Natural killer cell treated with Interleukin-12 subunit alpha and Interleukin-12 subunit beta and Interleukin-15 and Interleukin-18, amount 100 ng/mL, for 72 hours (primary cell): ENCODE data around the gene EIF2B1. TPM values are rescaled to one million over a fixed set of nuclear protein-coding genes. Genes with fewer than 3 reads are reported as not detected.

Experiments used
- ATAC-seq, 2 donors: fragments of 150-1000 bp; cut with Tn5 transposase in 1 of 2; sonication (Bioruptor Pico), chemical (Tn5 transposase) in 1 of 2; 2 replicates each; pipeline ENCODE4 v1.10.0; 2021
- DNase-seq: peaks from one replicate; pipeline ENCODE4 v3.0.0; 2022; ENCODE audit warnings: low spot score
- H3K27ac Mint-ChIP-seq, 2 donors: 1 replicate in 1 of 2; 2 replicates in 1 of 2; pipeline ENCODE4 v1.8.0; 2022; ENCODE audit warnings: mixed read lengths in 2 of 2, mild to moderate bottlenecking in 1 of 2, moderate library complexity in 1 of 2
- H3K27me3 Mint-ChIP-seq, 2 donors: 1 replicate in 1 of 2; 2 replicates in 1 of 2; pipeline ENCODE4 v1.8.0; 2022; ENCODE audit warnings: mixed read lengths in 2 of 2
- H3K36me3 Mint-ChIP-seq: one replicate; pipeline ENCODE4 v1.8.0; 2022; ENCODE audit warnings: mixed read lengths
- H3K4me1 Mint-ChIP-seq, 2 donors: 1 replicate in 1 of 2; 2 replicates in 1 of 2; pipeline ENCODE4 v1.8.0; 2022; ENCODE audit warnings: low read depth in 2 of 2, mixed read lengths in 2 of 2, mild to moderate bottlenecking in 1 of 2
- H3K4me3 Mint-ChIP-seq: one replicate; pipeline ENCODE4 v1.8.0; 2022; ENCODE audit warnings: mixed read lengths
- H3K9me3 Mint-ChIP-seq: 2 replicates; pipeline ENCODE4 v1.8.0; 2022; ENCODE audit warnings: mixed read lengths
- total RNA-seq, 2 donors: library from RNA; stranded (reverse); gene quantifications; one replicate each; pipeline ENCODE4 v1.2.3, GENCODE V29; 2022

Gene EIF2B1
- total RNA-seq, result 10 to 100 TPM; 76.5 to 77.8 TPM

DNA sequence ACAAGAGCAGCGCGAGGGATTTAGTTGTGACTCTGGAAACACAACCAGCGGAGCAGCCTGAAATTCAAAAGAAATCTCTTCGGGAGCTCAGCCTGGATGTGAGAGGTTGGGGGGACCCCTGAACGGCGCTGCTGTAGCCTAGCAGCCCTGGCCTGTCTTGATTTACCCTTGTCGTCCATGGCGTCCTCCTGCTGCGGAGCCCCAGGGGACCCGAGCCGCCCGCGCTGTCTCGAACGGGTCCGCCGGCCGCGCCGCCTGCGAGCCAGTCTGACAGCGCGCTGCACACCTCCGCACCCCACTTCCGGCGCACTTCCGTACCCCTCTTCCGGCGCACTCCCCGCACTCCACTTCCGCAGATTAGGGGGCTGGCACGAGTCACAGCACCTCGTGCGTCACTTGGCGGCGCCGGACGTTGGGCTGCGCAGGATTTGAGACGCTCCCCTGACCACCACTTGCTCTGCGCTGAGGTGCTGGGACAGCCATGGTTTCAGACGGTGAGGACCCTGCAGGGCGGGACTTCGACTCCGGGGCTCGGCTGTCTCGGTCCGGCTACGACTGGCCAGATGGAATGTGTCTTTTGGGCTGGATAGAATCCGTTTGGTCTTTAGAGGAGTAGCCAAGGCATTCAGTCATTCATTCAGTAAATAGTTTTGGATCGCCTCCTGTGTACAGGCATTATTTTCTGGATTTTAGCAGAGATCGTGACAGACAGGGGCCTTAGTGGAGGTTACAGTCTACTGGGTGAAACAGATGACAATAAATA is at the start of gene EIF2B1, which contains the start of gene GTF2H3:
Gene EIF2B1 (minus strand): TSS at position 308 of the 763 bp plus-strand sequence. CDS start 129 bp downstream, at position 179.
Gene GTF2H3 (plus strand): TSS at position 451 of the 763 bp plus-strand sequence. CDS start 31 bp downstream, at position 482.
- Mint-ChIP-seq H3K4me3 (peak within 1 kb of the TSS; percentile 97), H3K27me3 (no peaks in the 10 kb centered on the region), H3K9me3 (no peaks in the 10 kb centered on the region), H3K36me3 (peaks cover 21% of the 10 kb centered on the region), H3K27ac (peak within 1 kb of the TSS; percentile 91 to 96), H3K4me1 (peaks cover 21 to 27% of the 10 kb centered on the region in 2 donors)
- ATAC-seq (peak; percentile 99 to 100), DNase-seq (peak; percentile 98)

DNA sequence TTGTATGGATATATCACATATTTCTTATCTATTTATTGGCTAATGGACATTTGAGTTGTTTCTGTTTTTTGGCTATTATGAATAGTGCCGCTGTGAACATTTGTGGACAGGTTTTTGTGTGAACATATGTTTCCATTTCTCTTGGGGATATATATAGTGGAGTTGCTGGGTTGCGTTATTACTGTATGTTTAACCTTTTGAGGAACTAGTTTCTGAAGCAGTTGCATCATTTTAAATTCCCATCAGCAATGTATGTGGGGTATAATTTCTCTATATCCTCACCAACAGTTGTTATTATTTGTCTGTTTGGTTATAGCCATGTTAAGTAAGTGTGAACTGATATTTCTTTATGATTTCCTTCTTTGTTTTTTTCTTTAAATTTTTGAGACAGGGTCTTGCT is 48.1 kb upstream of the EIF2B1 start:
- no peaks in the 10 kb centered on the region for H3K9me3 Mint-ChIP-seq
- no peak overlapping the region for H3K4me3 Mint-ChIP-seq
- H3K27me3 Mint-ChIP-seq, result no peaks in the 10 kb centered on the region
- H3K4me1 Mint-ChIP-seq, result no peaks in the 10 kb centered on the region
- no peak for ATAC-seq
- H3K36me3 Mint-ChIP-seq, result peaks cover 5% of the 10 kb centered on the region
- no peak for DNase-seq
- peak overlapping the region in 1 of 2 donors; percentile 36 for H3K27ac Mint-ChIP-seq

DNA sequence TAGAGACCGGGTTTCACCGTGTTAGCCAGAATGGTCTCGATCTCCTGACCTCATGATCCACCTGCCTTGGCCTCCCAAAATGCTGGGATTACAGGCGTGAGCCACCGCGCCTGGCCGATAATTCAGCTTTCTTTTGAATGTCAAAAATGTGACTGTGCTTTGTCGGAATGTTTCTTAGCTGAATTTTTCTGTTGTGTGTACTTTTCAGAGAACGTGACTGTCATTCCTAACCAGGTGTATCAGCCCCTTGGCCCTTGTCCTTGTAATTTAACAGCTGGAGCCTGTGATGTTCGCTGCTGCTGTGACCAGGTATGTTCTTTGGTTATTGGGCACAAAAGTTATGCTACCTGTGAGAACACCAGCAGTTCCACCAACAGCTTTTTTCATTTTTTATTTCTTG is 45.5 kb upstream of the EIF2B1 start:
- Mint-ChIP-seq H3K27me3 (no peaks in the 10 kb centered on the region), H3K27ac (no peak overlapping the region), H3K9me3 (no peaks in the 10 kb centered on the region), H3K36me3 (peaks cover 5% of the 10 kb centered on the region), H3K4me1 (no peaks in the 10 kb centered on the region), H3K4me3 (no peak overlapping the region)
- DNase-seq (no peak), ATAC-seq (no peak)

DNA sequence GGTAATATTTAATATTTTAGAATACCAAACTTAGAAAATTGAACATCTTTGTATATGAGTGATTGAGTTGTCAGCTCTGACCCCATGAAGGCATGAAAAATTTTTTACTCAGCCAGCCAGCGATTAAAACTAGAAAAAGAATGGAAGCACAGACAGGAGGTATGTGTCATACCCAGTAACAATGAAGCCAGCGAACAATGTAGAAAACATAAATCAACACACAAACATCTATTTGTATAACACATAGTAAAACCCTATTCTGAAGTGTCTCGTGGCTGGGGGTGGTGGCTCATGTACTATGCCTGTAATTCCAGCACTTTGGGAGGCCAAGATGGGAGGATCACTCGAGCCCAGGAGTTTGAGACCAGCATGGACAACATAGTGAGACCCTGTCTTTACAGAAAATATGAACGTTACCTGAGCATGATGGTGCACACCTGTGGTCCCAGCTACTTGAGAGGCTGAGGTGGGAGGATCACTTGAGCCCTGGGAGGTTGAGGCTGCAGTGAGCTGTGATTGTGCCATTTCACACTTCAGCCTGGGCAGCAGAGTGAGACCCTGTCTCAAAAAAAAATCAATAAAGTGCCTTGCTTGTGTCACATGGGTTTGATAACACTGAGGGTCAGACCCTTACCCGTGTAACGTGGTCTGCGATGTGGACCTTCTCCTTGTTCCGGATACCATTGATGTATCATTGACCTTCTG is 43.3 kb upstream of the EIF2B1 start:
- H3K9me3 Mint-ChIP-seq, result no peaks in the 10 kb centered on the region
- DNase-seq, result no peak
- no peak for ATAC-seq
- H3K27ac Mint-ChIP-seq, result no peak overlapping the region
- H3K4me1 Mint-ChIP-seq, result peaks cover 2% of the 10 kb centered on the region in 2 donors
- no peaks in the 10 kb centered on the region for H3K27me3 Mint-ChIP-seq
- H3K4me3 Mint-ChIP-seq, result no peak overlapping the region
- peaks cover 5% of the 10 kb centered on the region for H3K36me3 Mint-ChIP-seq

DNA sequence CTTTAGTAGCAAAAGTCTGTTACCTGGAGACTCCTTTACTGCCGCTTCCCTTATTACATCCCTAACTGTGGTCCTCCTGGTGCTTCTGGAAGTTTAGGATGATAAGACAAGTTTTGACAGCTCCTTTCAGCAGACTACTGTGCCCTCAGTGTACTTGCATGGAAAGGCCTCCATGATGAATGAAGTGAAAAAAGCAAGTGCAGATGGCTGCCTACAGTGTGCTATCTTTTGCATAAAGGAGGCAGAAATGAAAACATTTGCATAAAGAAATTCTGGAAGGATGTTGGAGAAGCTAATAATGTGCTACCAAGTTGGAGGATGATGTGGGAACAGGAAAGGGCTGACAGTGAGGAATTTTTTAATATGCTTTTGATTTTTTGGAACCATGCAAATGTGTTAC is 42.0 kb upstream of the EIF2B1 start:
- Mint-ChIP-seq H3K9me3 (no peaks in the 10 kb centered on the region), H3K4me3 (no peak overlapping the region), H3K36me3 (no peaks in the 10 kb centered on the region), H3K27ac (no peak overlapping the region), H3K4me1 (peaks cover 5% of the 10 kb centered on the region in 2 donors), H3K27me3 (no peaks in the 10 kb centered on the region)
- DNase-seq, result no peak
- ATAC-seq, result no peak

DNA sequence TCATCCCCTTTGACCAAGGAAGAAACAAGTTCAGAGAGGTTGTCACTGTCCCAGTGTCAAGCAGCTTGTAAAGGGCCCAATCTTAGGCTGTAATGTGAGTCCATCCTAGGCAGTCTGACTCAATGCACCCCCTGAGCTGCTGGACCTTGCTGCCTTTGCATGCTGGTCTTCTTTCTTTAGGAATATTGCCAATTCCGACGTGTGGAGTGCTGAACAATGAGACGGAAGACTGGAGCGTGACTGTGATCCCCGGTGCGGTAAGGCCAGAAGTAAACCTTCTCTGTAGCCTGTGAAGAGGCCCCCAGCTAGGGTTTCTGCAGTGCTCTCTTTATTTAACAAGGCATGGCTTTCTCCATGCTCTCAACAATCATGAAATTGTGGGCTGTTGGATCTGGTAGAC is 38.4 kb upstream of the EIF2B1 start:
- H3K27me3 Mint-ChIP-seq, result no peaks in the 10 kb centered on the region
- DNase-seq (no peak), ATAC-seq (no peak)
- H3K9me3 Mint-ChIP-seq, result no peaks in the 10 kb centered on the region
- no peaks in the 10 kb centered on the region for H3K36me3 Mint-ChIP-seq
- H3K4me1 Mint-ChIP-seq, result peaks cover 5% of the 10 kb centered on the region in 2 donors
- H3K27ac Mint-ChIP-seq, result no peak overlapping the region
- H3K4me3 Mint-ChIP-seq, result peak overlapping the region; percentile 81

DNA sequence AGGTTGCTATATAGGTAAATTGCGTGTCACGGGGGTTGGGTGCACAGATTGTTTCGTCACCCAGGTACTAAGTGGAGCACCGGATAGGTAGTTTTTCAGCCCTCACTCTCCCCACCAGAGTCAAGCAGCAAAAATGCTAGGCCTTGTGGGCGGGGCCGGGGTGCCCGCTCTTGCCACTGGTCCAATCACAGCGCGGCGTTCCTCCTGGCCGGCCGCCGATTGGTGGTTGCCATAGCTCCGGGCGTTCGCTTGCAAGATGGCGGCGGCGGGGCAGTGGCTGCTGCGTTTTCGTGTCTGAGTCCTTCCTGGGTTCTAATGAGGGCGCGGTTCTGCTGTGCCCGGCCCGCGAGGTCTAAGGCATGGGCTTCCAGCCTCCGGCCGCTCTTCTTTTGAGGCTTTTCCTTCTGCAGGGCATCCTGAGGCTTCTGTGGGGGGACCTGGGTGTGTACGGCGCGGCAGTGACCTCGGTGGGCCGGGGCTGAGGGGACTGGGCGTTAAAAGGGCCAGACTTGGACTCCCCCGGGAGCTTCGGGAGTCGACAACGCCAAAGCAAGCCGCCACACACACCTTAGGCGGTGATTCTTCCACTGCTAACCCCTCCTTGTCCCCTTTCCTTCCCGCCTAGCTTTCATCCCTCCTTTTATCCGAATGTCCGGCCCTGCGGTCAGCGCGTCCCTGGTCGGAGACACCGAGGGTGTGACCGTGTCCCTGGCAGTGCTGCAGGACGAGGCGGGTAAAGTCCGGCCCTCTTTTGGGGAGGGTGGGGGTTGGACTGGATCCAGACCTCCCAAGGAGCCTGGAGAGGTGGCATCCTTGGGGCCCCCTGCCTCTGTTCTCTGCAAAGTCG is 37.6 kb upstream of the EIF2B1 start, which contains the start of gene TCTN2:
Gene TCTN2 (plus strand): TSS at position 232 of the 847 bp plus-strand sequence. CDS start 128 bp downstream, at position 360.
- Mint-ChIP-seq H3K9me3 (no peaks in the 10 kb centered on the region), H3K4me3 (peak within 1 kb of the TSS; percentile 81), H3K36me3 (no peaks in the 10 kb centered on the region), H3K27ac (peak within 1 kb of the TSS in 1 of 2 donors; percentile 29), H3K4me1 (peaks cover 5% of the 10 kb centered on the region in 2 donors), H3K27me3 (no peaks in the 10 kb centered on the region)
- ATAC-seq (peak; percentile 99), DNase-seq (peak; percentile 96)

DNA sequence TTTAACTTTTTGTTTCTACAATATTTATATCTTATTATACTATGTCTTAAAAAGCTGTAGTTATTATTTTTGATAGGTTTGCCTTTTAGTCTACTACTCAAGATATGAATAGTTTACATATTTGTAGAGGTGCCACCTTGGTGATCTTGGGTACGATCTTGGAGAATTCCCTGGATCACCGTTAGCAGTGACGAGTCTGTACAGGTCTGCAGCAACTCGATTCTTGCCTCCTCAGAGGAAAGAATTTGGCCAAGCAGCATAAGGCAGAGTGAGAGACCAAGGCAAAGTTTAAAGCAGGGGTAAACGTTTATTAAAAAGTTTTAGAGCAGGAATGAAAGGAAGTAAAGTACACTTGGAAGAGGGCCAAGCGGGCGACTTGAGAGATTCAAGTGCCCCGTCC is 34.3 kb upstream of the EIF2B1 start:
- H3K36me3 Mint-ChIP-seq, result no peaks in the 10 kb centered on the region
- no peak for ATAC-seq
- no peak for DNase-seq
- no peaks in the 10 kb centered on the region for H3K27me3 Mint-ChIP-seq
- H3K4me1 Mint-ChIP-seq, result peaks cover 5% of the 10 kb centered on the region in 2 donors
- H3K4me3 Mint-ChIP-seq, result no peak overlapping the region
- no peaks in the 10 kb centered on the region for H3K9me3 Mint-ChIP-seq
- no peak overlapping the region for H3K27ac Mint-ChIP-seq

DNA sequence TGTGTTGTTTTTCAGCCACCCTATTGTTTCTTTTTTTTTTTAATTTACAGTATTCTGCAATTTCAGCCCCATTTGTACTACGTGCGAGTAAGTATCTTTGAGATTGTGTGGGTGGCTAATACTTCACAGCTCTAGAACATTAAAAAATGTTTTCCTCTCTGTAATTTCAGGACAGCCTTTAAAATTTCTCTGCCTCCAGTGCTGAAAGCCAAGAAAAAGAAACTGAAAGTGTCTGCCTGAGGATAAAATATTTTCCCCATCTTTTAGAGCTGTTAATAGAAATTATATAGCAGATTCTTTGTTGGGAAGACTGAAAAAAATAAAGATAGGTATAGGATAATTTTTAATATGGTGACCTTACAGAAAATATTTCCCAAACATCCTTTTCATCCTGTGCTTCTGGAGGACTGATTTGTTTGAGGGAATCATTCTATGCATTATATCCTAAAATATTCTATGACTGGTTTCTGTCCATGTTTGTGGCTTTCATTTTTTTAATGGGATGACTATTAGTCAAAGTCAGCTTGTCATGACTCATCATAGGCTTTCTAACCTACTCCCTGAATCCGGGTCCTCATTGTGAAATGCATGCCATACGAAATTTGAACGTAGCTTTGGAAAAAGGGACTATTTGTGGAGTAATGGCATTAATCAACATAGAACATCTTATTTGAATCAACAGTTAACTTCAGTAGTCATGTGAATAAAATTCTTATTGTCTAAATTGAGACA is 26.7 kb upstream of the EIF2B1 start:
- H3K4me1 Mint-ChIP-seq, result no peaks in the 10 kb centered on the region
- no peak overlapping the region for H3K4me3 Mint-ChIP-seq
- ATAC-seq (no peak), DNase-seq (no peak)
- H3K27me3 Mint-ChIP-seq, result no peaks in the 10 kb centered on the region
- H3K36me3 Mint-ChIP-seq, result peaks cover 18% of the 10 kb centered on the region
- H3K9me3 Mint-ChIP-seq, result no peaks in the 10 kb centered on the region
- H3K27ac Mint-ChIP-seq, result peak overlapping the region; percentile 46 to 53

DNA sequence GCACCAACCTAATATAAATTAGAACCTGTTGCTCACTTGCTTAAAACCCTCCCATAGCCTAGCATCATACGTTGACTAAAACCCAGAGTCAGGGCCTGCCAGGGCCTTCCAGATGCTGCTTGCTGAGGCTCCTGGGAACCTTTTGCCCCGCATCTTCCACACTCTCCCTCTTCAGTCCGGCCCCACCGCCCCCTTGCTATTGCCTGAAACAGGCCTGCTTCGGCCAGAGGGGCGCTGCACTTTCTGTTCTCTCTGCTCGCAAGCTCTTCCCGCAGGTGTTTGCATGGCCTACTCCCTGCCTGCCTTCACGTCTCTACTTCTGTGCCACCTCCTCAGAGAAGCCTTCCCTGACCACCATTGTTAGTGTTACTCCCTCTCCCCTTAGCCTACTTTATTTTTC is 23.7 kb upstream of the EIF2B1 start:
- Mint-ChIP-seq H3K27me3 (no peaks in the 10 kb centered on the region), H3K36me3 (peaks cover 30% of the 10 kb centered on the region), H3K4me1 (peaks cover 5 to 9% of the 10 kb centered on the region in 2 donors), H3K9me3 (no peaks in the 10 kb centered on the region), H3K27ac (no peak overlapping the region), H3K4me3 (no peak overlapping the region)
- ATAC-seq, result no peak
- no peak for DNase-seq

DNA sequence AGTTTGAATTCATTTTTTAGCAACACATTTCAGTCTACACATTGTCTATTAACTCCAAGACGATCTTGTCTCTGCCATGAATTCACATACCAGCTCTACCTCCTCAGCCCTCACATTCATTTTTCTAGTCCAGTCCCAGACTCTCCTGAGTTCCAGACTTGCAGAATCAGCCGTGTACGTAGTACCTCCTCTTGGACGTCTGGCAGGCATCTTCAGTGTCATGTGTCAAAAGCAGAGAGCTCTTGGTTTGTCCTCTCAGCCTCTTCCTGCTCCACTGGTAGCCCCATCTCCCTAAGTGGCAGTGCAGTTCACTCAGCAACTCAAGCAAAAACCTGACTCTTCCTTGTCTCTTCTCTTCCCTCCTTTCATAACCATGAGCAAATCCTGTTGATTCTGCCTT is 22.9 kb upstream of the EIF2B1 start:
- Mint-ChIP-seq H3K27me3 (no peaks in the 10 kb centered on the region), H3K27ac (no peak overlapping the region), H3K4me3 (no peak overlapping the region), H3K4me1 (peaks cover 5 to 9% of the 10 kb centered on the region in 2 donors), H3K36me3 (peaks cover 35% of the 10 kb centered on the region), H3K9me3 (no peaks in the 10 kb centered on the region)
- ATAC-seq, result no peak
- no peak for DNase-seq

DNA sequence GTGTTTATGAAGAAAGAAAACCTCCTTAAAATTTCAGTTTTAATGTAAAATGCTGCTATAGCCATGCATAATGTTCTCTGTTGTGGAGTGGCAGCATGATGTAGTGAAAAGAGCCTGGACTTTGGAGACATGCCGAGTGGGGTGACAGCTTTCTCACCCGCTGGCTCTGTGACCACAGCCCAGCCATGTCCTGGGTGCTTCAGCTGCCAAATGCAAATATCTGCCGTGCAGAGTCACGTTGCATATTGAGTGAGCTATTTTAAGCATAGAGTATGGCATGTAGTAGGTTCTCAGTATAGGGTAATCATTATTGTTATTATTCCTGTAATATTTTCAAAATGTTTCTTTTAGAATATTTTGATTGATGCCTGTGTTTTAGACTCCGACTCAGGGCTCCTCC is 21.9 kb upstream of the EIF2B1 start:
- H3K4me1 Mint-ChIP-seq, result peaks cover 8 to 9% of the 10 kb centered on the region in 2 donors
- no peak for DNase-seq
- H3K4me3 Mint-ChIP-seq, result no peak overlapping the region
- no peak for ATAC-seq
- no peaks in the 10 kb centered on the region for H3K9me3 Mint-ChIP-seq
- H3K27ac Mint-ChIP-seq, result no peak overlapping the region
- no peaks in the 10 kb centered on the region for H3K27me3 Mint-ChIP-seq
- peaks cover 39% of the 10 kb centered on the region for H3K36me3 Mint-ChIP-seq

DNA sequence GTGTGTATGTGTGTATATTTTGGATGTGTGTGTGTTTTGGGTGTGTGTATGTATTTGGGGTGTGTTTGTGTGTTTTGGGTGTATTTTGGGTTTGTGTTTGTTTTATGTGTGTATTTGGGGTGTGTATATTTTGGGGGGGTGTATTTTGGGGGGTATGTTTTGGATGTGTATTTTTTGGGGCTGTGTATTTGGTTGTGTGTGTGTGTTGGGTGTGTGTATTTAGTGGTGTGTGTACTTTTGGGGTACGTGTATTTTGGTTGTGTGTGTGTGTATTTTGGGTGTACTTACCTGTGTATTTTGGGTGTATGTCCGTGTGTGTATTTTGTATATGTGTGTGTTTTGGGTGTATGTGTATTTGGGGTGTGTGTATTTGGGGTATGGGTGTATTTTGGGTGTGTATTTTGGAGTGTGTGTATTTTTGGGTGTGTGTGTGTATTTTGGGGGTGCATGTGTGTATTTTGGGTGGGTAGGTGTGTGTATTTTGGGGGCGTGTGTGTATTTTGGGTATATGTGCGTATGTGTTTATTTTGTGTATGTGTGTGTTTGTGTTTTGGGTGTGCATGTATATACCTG is 20.7 kb upstream of the EIF2B1 start:
- peaks cover 8 to 9% of the 10 kb centered on the region in 2 donors for H3K4me1 Mint-ChIP-seq
- ATAC-seq (no peak), DNase-seq (no peak)
- no peaks in the 10 kb centered on the region for H3K9me3 Mint-ChIP-seq
- H3K4me3 Mint-ChIP-seq, result no peak overlapping the region
- no peaks in the 10 kb centered on the region for H3K27me3 Mint-ChIP-seq
- H3K27ac Mint-ChIP-seq, result no peak overlapping the region
- H3K36me3 Mint-ChIP-seq, result peaks cover 33% of the 10 kb centered on the region
